Lower leg skin (tissue), 3 donors: ENCODE measurements around the gene TMPRSS6.

Experiments
- CTCF ChIP-seq, 3 donors: fragments of 450-650 bp; IDR thresholded peaks; one replicate each; pipeline ENCODE4 v1.5.1; 2016; ENCODE audit warnings: antibody characterized with exemption in 3 of 3, mild to moderate bottlenecking in 3 of 3, moderate library complexity in 2 of 3
- POLR2A ChIP-seq, 2 donors: fragments of 450-650 bp; IDR thresholded peaks; one replicate each; pipeline ENCODE4 v1.6.1; 2016 to 2017; ENCODE audit warnings: antibody characterized with exemption in 2 of 2, mild to moderate bottlenecking in 1 of 2, moderate library complexity in 1 of 2

GRCh38 chr22:37082251-37082873, 27.2 kb downstream of the TMPRSS6 start:
- TF ChIP-seq CTCF (IDR thresholded peaks at IDR 0.05) (no peak), POLR2A (IDR thresholded peaks at IDR 0.05) (no peak)
